Measurements from ENCODE around the gene TERT.
"Not testable (repeated sequence)": the region's sequence is repeated elsewhere in the genome, so short reads cannot be mapped to it uniquely, and the experiment has no call there.

TERT gene

DNA sequence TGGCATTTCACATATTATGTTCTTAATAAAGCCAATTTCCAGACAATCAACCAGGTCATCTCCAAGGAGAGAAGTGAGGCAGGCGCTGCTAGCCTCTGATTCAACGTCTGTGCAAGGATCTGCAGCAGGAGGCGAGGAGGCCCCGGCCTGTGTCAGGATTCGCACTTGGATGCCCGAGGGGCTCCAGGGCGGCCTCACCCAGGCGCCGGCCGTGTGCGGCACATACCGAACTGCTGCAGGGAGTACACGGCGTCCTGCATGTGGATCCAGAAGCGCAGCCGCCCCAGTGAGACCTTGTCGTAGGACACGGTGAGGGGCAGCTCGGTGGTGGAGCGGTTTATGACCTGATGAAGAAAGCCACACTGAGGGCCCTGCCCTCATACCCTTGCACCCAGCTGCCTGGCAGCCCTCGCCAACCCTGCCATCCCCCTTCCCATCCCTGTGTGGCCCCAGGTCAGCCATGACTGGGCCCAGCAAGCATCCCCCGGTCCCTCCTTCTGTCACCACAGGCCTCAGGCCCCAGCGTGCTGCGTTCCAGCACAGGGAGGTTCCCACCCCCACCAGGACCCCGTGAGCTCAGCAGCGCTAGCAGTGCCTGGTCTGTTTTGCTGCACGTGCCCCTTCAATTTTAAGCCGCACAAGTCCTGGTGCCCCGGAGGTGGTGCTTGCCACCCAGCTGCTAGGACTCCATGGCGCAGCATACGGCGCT, 40.1 kb upstream of the TERT start:
- H3K4me3 ChIP-seq (ENCODE audit: low read depth, low read length): no peak overlapping the region

GRCh38 chr5:1333986-1334385, 39.1 kb upstream of the TERT start:
- TF ChIP-seq, protein P1, sequence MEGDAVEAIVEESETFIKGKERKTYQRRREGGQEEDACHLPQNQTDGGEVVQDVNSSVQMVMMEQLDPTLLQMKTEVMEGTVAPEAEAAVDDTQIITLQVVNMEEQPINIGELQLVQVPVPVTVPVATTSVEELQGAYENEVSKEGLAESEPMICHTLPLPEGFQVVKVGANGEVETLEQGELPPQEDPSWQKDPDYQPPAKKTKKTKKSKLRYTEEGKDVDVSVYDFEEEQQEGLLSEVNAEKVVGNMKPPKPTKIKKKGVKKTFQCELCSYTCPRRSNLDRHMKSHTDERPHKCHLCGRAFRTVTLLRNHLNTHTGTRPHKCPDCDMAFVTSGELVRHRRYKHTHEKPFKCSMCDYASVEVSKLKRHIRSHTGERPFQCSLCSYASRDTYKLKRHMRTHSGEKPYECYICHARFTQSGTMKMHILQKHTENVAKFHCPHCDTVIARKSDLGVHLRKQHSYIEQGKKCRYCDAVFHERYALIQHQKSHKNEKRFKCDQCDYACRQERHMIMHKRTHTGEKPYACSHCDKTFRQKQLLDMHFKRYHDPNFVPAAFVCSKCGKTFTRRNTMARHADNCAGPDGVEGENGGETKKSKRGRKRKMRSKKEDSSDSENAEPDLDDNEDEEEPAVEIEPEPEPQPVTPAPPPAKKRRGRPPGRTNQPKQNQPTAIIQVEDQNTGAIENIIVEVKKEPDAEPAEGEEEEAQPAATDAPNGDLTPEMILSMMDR (IDR thresholded peaks at IDR 0.05; ENCODE audit: low read depth, low read length): no peak
- no peak overlapping the region for H3K4me3 ChIP-seq (ENCODE audit: low read depth, low read length)

More for the DNA sequence above, 40.1 kb upstream of the TERT start:
- TF ChIP-seq, protein P1 (IDR thresholded peaks at IDR 0.05; ENCODE audit: low read depth, low read length): no peak

GRCh38 chr5:1333286-1333685, 38.4 kb upstream of the TERT start:
- H3K4me3 ChIP-seq (ENCODE audit: low read depth, low read length): not testable (repeated sequence)

- H3K4me3 ChIP-seq (ENCODE audit: low read depth, low read length): no peak overlapping the region
- TF ChIP-seq, protein P1 (IDR thresholded peaks at IDR 0.05; ENCODE audit: low read depth, low read length): no peak
These were observed 37.7 kb upstream of the TERT start for GRCh38 chr5:1332461-1333001.

GRCh38 chr5:1331861-1332405, 37.1 kb upstream of the TERT start:
- H3K4me3 ChIP-seq (ENCODE audit: low read depth, low read length): no peak overlapping the region
- TF ChIP-seq, protein P1 (IDR thresholded peaks at IDR 0.05; ENCODE audit: low read depth, low read length): no peak

DNA sequence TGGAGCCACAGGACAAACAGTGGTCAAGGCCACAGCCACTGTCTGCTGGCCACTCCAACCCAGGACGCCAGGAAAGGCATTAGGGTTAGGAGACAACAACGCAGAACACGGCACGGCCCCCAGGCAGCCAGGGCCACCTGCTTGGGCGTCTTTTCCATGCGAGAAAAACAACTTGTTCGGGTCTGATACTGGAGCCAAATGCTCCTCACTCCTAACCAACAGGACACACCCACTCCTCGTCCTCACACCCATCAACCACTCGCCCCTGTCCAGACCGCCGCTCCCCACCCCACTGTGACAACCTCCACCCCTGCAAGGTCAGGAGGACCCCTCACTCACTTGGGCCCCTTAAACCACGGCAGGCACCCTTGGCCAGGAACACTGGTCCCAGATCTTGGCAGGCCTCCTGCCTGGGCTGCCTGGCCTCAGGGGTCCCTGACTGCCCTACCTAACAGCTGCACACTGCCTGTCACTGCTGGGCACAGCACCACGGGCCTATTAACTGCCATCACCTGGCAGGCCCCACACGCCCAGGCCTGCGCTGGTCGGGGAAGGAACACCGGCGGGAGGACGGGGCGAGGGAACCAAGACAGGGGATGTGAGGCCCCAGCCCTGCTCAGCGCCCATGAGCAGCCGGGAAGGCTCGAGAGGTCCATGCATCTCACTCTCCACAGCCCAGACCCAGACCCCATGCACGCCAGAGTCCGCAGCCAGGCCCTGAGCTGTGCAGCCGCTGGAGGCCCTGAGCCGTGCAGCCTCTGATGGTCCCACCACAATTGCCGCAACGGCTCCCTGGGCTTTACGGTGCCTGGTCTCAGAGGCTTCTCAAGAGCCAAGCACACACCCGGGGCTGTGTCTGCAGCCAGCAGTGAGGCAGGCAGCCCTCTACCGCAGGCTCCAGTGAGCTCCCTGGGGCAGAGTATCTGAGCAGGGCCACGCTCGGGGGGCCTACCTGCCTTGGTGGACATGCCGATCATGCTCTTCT, 36.3 kb upstream of the TERT start:
- TF ChIP-seq, protein P1 (IDR thresholded peaks at IDR 0.05; ENCODE audit: low read depth, low read length): no peak
- no peak overlapping the region for H3K4me3 ChIP-seq (ENCODE audit: low read depth, low read length)

- TF ChIP-seq, protein P1 (IDR thresholded peaks at IDR 0.05; ENCODE audit: low read depth, low read length): no peak
- H3K4me3 ChIP-seq (ENCODE audit: low read depth, low read length): no peak overlapping the region
These were observed 35.4 kb upstream of the TERT start for GRCh38 chr5:1330146-1330846.
